ENCODE results near the gene MAN2A2. TPM values are rescaled to one million over a fixed set of nuclear protein-coding genes. Genes with fewer than 3 reads are reported as not detected.

Gene MAN2A2
- total and polyA plus RNA-seq, 2 of the 8 experiments (the other 6 are each of a cell fraction or from before 2014, with no cell fraction given): 23.1 to 29.7 TPM

DNA sequence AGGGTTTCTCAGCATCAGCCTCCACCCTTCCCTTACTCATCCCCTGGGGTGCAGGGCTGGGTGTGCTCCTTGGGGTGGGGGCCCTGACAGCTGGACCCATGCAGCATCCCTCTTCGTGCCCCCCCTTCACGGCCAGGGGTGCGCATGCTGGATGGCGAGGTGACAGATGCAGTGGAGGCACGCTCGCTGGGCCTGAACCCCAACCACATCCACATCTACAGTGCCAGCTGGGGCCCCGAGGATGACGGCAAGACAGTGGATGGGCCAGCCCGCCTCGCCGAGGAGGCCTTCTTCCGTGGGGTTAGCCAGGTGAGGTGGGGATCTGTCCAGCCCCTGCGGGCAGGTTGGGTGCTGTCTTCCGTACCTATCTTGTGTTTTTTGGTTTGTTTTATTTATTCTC is 25.1 kb upstream of the MAN2A2 start (continued):
- TF ChIP-seq, protein P1, sequence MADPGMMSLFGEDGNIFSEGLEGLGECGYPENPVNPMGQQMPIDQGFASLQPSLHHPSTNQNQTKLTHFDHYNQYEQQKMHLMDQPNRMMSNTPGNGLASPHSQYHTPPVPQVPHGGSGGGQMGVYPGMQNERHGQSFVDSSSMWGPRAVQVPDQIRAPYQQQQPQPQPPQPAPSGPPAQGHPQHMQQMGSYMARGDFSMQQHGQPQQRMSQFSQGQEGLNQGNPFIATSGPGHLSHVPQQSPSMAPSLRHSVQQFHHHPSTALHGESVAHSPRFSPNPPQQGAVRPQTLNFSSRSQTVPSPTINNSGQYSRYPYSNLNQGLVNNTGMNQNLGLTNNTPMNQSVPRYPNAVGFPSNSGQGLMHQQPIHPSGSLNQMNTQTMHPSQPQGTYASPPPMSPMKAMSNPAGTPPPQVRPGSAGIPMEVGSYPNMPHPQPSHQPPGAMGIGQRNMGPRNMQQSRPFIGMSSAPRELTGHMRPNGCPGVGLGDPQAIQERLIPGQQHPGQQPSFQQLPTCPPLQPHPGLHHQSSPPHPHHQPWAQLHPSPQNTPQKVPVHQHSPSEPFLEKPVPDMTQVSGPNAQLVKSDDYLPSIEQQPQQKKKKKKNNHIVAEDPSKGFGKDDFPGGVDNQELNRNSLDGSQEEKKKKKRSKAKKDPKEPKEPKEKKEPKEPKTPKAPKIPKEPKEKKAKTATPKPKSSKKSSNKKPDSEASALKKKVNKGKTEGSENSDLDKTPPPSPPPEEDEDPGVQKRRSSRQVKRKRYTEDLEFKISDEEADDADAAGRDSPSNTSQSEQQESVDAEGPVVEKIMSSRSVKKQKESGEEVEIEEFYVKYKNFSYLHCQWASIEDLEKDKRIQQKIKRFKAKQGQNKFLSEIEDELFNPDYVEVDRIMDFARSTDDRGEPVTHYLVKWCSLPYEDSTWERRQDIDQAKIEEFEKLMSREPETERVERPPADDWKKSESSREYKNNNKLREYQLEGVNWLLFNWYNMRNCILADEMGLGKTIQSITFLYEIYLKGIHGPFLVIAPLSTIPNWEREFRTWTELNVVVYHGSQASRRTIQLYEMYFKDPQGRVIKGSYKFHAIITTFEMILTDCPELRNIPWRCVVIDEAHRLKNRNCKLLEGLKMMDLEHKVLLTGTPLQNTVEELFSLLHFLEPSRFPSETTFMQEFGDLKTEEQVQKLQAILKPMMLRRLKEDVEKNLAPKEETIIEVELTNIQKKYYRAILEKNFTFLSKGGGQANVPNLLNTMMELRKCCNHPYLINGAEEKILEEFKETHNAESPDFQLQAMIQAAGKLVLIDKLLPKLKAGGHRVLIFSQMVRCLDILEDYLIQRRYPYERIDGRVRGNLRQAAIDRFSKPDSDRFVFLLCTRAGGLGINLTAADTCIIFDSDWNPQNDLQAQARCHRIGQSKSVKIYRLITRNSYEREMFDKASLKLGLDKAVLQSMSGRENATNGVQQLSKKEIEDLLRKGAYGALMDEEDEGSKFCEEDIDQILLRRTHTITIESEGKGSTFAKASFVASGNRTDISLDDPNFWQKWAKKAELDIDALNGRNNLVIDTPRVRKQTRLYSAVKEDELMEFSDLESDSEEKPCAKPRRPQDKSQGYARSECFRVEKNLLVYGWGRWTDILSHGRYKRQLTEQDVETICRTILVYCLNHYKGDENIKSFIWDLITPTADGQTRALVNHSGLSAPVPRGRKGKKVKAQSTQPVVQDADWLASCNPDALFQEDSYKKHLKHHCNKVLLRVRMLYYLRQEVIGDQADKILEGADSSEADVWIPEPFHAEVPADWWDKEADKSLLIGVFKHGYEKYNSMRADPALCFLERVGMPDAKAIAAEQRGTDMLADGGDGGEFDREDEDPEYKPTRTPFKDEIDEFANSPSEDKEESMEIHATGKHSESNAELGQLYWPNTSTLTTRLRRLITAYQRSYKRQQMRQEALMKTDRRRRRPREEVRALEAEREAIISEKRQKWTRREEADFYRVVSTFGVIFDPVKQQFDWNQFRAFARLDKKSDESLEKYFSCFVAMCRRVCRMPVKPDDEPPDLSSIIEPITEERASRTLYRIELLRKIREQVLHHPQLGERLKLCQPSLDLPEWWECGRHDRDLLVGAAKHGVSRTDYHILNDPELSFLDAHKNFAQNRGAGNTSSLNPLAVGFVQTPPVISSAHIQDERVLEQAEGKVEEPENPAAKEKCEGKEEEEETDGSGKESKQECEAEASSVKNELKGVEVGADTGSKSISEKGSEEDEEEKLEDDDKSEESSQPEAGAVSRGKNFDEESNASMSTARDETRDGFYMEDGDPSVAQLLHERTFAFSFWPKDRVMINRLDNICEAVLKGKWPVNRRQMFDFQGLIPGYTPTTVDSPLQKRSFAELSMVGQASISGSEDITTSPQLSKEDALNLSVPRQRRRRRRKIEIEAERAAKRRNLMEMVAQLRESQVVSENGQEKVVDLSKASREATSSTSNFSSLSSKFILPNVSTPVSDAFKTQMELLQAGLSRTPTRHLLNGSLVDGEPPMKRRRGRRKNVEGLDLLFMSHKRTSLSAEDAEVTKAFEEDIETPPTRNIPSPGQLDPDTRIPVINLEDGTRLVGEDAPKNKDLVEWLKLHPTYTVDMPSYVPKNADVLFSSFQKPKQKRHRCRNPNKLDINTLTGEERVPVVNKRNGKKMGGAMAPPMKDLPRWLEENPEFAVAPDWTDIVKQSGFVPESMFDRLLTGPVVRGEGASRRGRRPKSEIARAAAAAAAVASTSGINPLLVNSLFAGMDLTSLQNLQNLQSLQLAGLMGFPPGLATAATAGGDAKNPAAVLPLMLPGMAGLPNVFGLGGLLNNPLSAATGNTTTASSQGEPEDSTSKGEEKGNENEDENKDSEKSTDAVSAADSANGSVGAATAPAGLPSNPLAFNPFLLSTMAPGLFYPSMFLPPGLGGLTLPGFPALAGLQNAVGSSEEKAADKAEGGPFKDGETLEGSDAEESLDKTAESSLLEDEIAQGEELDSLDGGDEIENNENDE (IDR thresholded peaks at IDR 0.05; ENCODE audit: insufficient replicate concordance, low read length): no peak
- no peak for TF ChIP-seq YY1 (IDR thresholded peaks at IDR 0.05; ENCODE audit: low read depth, low read length)
- TF ChIP-seq CTBP2 (IDR thresholded peaks at IDR 0.05; ENCODE audit: borderline replicate concordance, insufficient read depth, insufficient read length, low read length): no peak
- TF ChIP-seq RXRA (IDR thresholded peaks at IDR 0.05; ENCODE audit: insufficient read depth, low read depth, low read length): no peak
- TF ChIP-seq JUND (IDR thresholded peaks at IDR 0.05; ENCODE audit: low read length): no peak
- TF ChIP-seq EGR1 (IDR thresholded peaks at IDR 0.05; ENCODE audit: borderline replicate concordance, low read depth, low read length): no peak
- TF ChIP-seq POU5F1 (IDR thresholded peaks at IDR 0.05; ENCODE audit: low read depth, low read length): no peak
- TF ChIP-seq GABPA (IDR thresholded peaks at IDR 0.05; ENCODE audit: borderline replicate concordance, insufficient read depth, low read length): no peak
- TF ChIP-seq RNF2 (IDR thresholded peaks at IDR 0.05; ENCODE audit: borderline replicate concordance, low read depth, low read length, missing control alignments, poor library complexity, severe bottlenecking): no peak
- TF ChIP-seq CHD1 (IDR thresholded peaks at IDR 0.05; ENCODE audit: low read depth, low read length): no peak
